D341Med (cell line): ENCODE results near the gene CD84.
"Not testable (repeated sequence)": the region's sequence is repeated elsewhere in the genome, so short reads cannot be mapped to it uniquely, and the experiment has no call there.

Experiments used
- DNase-seq: peaks from one replicate; pipeline ENCODE4 v3.0.0; 2012; ENCODE audit warnings: low spot score

The CD84 gene

DNA sequence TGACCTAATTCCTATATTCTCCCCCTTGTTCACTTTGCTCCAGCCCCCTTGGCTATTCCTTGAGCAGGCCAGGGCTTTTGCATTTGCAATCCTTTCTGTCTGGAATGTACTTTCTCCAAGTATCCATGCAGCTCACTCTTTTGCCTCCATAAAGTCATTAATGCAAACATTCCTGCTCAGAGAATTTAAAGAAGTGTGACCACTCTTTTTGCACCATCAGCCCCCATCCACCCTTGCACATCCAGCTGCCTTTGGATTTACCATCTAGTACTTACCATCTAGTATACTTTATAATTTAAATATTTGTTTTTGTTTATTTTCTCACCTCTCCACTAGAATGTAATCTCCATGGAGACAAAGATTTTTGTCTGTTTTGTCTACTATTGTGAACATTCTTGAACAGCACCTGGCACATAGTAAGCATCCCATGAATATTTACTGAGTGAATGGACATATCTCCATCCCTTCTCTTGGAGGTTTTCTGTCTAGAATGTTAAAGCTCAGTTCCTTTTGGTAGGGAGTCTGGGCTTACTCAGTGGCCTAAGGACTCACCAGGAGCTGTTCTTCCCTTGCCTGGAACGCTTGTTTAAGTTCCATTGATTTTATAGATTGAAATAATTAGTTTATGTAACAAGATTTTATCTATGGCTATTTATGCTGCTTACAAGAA, 78.8 kb downstream of the CD84 start:
- no peak for DNase-seq

DNA sequence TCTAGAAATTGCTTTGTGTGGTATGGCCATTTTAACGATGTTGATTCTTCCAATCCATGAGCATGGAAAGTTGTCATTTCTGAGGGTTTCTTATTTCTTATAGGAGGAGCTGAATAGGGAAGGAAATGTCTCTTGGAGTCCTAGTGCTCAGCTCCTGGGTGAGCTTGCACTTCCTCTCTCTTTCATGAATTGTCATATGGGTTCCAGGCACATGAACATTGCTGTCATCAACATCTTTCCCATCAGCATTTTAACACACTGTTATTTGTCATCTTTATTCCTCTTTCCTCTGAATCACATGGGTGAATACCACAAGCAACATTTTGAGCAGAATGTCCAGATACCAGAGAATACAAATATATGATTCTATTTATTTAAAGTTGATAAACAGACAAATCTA, 79.7 kb downstream of the CD84 start:
- no peak for DNase-seq

DNA sequence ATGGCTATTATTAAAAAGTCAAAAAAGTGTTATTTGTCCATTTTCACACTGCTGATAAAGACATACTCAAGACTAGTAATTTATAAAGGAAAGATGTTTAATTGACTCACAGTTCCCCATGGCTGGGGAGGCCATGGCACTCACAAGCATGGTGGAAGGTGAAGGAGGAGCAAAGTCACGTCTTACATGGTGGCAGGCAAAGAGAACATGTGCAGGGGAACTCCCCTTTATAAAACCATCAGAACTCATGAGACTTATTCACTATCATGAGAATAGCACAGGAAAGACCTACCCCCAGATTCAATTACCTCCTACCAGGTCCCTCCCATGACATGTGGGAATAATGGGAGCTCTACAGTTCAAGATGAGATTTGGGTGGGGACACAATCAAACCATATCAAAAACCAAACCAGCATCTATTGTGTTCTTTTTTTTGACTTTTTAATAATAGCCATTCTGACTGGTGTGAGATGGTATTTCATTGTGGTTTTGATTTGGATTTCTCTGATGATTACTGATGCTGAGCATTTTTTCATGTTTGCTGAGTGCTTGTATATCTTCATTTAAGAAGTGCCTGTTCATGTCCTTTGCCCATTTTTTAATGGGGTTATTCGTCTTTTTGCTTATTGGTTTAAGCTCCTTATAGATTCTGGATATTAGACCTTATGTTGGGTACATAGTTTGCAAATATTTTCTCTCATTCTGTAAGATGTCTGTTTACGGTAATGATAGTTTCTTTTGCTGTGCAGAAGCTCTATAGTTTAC, 80.8 kb downstream of the CD84 start:
- not testable (repeated sequence) for DNase-seq

DNA sequence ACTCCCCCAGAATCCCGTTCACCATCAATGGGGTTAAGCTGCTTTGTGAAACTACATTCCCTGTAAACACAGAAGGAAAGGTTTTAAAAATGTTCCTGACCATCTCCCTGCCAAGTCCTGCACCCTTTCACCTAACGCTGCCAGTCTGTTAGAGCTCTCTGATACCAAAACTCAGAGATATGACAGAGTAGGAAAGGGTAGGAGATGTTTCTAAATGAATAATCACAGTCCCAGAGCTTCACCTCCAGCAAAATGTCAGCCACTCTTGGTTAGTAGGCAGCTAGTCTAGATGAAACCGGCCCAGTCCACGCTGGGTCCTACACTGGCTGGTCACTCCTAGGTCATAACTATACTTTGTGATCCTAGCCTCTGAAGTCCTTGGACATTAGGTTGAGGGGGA, 83.0 kb downstream of the CD84 start:
- DNase-seq = no peak

DNA sequence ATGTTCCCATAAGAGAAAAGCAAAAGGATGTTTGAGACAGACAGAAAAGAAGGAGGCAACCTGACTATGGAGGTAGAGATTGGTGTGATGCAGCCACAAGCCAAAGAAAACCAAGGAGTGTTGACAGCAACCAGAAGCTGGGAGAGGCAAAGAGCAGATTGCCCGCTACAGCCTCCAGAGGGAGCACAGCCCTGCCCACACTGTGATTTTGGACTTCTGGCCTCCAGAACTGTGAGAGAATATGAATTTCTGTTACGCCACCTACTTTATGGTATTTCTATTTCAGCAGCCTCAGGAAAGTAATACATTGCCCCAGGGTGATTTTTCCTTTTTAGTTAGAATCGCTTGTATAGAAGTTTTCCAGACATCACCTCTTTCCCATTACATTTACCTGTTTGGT, 84.7 kb downstream of the CD84 start:
- DNase-seq = no peak

DNA sequence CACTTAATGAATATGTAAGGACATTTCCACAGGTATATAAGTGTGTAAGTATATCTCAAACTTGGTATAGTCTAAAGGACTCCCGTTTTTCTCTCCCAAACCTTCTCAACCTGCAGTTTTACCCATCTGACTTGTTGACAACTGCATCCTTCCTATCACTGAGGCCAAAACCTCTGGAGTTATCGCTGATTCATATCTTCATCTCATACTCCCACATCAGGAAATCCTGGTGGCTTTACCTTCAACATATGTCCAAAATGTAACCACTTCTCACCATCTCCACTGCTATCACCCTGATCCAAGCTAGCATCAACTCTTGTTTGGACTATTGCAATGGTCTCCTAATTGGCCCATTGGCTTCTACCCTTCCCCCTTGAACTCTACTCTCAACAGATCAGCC, 86.7 kb downstream of the CD84 start:
- DNase-seq = no peak

DNA sequence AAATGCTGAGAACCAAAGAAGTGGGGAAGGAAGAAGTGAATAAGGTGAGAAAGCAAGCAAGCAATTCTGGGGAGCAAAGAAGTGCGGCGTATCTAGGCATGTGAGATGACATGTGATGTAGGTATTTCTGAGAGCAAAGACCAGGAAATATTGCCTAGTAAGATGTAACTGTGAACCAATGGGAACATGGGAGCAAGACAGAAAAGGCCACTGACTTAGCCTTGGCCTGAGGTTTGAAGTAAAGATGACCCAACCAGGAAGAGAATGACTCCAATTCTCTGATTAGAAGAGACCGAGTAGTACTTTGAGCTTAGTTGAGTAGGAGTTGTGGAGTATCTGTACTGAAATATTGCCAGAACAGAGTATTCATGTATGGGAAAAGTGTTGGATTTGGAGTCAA, 87.3 kb downstream of the CD84 start:
- DNase-seq = no peak
